GM18508 (cell line): ENCODE data around the gene FAM53A.

Experiments
- ATAC-seq: cut with Tn5 transposase; IDR thresholded peaks from one replicate; pipeline ENCODE4 v1.9.1; 2021; ENCODE audit warnings: moderate number of reproducible peaks; ENCODE audit not compliant: insufficient read depth, unreplicated experiment

The FAM53A gene, protein sequence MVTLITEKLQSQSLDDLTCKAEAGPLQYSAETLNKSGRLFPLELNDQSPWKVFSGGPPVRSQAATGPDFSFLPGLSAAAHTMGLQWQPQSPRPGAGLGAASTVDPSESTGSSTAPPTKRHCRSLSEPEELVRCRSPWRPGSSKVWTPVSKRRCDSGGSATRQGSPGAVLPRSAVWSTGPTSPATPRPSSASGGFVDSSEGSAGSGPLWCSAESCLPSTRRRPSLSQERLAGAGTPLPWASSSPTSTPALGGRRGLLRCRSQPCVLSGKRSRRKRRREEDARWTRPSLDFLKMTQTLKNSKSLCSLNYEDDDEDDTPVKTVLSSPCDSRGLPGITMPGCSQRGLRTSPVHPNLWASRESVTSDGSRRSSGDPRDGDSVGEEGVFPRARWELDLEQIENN

GRCh38 chr4:1683736-1684505, at the start of gene FAM53A:
FAM53A (minus strand) TSS chr4:1684313; CDS start chr4:1668741, 15,572 bp downstream.
- ATAC-seq, result no peak

DNA sequence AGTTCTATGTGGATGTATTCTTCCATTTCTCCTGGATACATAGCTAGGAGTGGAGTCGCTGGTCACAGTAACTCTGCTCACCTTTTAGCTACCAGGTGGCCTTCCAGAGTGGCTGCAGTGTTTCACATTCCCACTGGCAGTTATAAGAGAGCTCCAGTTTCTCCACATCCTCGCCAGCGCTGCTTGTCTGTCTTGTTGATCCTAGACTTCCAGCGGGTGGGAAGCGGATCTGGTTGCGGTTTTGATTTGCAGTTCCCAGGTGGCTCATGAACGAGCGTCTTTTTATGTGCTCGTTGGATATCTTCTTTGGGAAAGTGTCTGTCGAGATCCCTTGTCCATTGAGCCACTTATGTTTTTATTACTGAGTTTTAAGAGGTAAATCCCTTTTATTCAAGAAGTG, 48.8 kb upstream of the FAM53A start:
- ATAC-seq, result no peak

GRCh38 chr4:1731180-1731579, 47.1 kb upstream of the FAM53A start:
- ATAC-seq, result no peak

GRCh38 chr4:1730532-1731135, 46.5 kb upstream of the FAM53A start:
- ATAC-seq, result no peak

- ATAC-seq, result no peak
Measured at GRCh38 chr4:1728061-1728980, 44.2 kb upstream of the FAM53A start.

- no peak for ATAC-seq
Measured at GRCh38 chr4:1727117-1728031, 43.3 kb upstream of the FAM53A start.

GRCh38 chr4:1726146-1726934, 42.2 kb upstream of the FAM53A start:
- ATAC-seq, result no peak

DNA sequence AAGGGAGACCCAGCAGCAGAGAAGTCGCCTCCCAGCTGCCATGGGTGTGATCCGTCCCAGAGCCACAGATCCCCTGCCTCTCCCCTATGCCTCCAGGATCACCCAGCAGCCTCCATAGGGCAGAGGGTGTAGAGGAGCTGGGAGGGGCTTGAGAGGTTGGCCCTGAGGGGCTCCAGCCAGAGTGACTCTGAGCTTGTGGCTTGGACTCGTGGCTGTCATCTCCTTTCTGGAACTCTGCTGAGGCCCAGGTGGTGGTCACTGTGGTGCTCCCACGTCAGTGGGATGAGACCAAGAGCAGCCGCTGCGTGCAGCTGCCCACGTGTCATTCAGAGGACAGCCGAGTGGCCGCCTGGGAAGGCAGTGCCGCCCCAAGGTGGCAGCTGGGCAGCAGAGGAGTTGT, 41.4 kb upstream of the FAM53A start:
- no peak for ATAC-seq

DNA sequence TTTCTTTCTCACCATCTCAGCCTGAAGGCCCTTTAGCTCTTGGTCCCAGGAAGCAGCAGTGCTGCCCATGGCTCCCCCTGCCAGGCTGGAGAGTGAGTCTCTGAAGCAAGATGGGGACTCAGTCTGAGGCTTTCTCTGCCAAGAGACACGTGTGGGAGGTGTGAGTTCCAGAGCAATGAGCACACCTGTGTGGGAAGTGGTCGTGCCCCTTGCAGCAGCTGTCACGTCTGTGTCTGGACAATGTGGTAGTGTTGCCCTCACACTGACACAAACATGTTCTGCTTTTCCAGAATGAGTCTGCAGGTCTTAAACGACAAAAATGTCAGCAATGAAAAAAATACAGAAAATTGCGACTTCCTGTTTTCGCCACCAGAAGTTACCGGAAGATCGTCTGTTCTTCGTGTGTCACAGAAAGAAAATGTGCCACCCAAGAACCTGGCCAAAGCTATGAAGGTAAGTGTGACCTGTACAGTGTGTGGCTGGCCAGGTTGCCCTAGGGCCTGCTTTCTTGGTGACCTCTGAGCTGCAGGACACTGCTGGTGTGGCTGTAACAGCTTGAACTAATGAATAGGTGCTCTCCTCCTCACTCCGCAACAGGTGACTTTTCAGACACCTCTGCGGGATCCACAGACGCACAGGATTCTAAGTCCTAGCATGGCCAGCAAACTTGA, 39.2 kb upstream of the FAM53A start:
- no peak for ATAC-seq

- no peak for ATAC-seq
Measured at GRCh38 chr4:1722551-1723118, 38.5 kb upstream of the FAM53A start.

DNA sequence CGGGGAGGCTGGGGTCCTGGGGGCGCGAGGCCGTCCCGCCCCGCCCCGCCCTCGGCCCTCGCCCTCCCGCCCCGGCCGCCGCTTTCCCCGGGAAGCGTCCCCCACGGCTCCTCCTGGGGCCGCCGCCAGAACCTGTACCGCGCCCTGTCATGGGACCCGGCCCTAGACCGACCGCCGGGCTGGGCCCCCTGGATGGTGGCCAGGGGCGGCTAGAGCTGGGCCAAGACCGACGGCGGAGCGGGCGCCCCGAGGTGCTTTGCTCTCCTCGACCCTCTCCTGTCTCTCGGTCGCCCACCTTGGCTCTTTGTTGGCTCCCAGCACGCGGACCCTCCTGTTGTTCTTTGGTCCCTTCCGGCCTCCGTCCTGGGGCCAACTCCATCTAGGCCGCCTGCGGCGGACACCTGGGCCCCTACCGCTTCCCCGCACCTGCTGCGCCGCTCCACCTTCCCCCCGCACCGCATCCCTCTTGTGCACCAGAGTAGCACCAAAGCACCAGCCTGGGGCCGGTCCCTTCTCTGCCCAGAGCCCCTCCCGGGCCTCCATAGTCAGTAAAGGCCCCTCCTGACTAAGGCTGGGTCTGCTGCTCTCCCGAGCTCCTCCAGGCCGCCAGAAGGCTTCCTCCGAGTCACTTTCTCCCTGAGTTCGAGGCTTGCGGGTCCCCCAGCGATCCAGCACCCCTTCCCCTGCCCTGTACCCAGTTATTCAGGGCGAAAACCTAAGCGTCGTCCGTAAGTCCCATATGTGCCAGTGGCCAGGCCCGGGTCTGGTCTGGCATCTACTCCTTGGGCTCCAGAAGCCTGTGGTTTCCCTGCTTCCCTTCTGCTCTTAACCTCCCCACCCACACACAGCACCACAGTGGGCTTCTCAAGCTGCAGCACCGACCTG, 37.8 kb upstream of the FAM53A start:
- ATAC-seq, result no peak

DNA sequence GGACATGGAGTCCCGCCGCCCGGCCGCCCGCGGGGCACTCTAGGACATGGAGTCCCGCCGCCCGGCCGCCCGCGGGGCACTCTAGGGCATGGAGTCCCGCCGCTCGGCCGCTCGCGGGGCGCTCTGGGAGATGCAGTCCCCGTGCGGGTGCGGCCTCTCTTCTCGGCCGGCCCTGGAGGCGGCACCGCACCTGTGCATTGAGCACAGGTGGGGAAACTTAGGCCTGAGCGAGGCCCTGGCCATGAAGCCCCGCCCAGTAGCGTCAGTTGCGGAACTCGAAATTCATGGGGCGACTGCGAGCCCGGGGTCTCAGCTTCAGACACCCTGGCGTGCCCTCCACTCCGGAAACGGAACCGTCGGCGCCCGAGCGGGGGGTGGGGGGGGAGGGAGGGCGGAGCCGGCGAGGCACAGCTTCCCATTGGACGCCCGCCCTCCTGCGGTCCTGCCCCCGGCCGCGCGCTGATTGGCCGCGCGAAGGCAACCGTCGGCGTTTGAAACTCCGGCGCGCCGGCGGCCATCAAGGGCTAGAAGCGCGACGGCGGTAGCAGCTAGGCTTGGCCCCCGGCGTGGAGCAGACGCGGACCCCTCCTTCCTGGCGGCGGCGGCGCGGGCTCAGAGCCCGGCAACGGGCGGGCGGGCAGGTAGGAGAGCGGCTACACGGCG, 37.0 kb upstream of the FAM53A start, which contains the start of the genes TACC3 and TMEM129:
Gene TACC3, plus strand, starts transcription at position 519 of the 663 bp plus-strand sequence. CDS start 1,901 bp downstream, outside the sequence.
Gene TMEM129, minus strand, starts transcription at position 321 of the 663 bp plus-strand sequence. CDS start 486 bp downstream, outside the sequence.
- ATAC-seq, result peak; percentile 44

- ATAC-seq, result peak; percentile 3
Measured at GRCh38 chr4:1720163-1720983, 36.3 kb upstream of the FAM53A start.

DNA sequence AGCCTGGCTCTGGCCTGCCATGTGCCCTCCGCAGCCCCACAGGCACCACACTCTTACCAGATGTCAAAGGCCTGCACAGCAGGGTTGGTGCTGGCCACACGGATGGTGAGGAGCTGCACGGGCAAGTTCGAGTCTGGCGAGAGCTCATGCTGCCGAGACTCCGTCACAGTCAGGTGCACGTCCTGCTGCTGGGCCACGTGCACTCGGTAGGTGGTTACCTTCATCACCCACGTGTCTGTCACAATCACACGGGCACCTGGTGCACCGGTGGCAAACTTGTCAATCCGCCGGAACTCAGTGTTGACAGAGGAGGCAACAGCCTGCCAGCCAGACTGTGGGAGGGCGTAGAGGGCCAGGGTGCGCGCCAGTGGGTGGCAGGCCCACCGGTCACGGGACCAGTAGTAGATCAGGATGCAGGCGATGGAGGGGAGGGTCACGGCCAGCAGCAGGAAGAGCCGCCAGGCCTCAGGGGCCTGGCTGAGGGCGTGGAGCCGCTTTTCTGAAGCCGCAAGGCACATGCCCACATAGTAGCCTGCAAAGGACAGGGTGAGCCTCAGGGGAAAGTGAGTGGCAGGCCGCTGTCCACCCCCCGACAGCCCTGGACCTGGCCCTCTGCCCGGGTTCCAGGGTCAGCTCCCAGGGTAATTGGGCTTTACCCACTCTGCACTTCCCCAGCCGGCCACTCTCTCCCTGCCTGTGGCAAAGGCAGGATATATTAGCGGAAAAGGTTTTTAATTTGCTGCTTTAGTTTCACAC, 34.2 kb upstream of the FAM53A start:
- ATAC-seq, result no peak
